ENCODE data around the gene MACROH2A1.

The MACROH2A1 gene

GRCh38 chr5:135310328-135310989, 88.6 kb downstream of the MACROH2A1 start:
- DNase-seq = peak; percentile 58

- no peak for DNase-seq
Measured at GRCh38 chr5:135309391-135310327, 89.4 kb downstream of the MACROH2A1 start.

DNA sequence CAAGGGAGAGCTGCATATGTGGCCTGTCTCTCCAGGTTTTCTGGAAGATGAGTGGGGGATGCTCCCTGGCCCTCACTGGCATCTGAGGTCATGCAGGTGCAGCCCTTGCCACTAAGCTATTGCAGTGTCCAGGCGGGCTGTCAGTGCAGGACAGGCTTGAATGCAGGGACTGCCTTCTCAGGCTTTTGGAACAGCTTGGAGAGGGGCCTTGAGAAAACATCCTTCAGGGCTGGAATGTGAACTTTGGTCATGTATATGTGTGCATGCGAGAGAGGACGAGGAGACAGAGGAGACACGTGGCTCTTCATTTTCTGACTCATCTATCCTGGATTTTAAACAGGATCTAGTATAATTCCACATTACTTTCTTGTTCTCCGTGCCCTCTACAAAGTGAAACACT, 90.3 kb downstream of the MACROH2A1 start:
- no peak for DNase-seq

- peak; percentile 26 for DNase-seq
Measured at GRCh38 chr5:135308245-135308644, 90.8 kb downstream of the MACROH2A1 start.

DNA sequence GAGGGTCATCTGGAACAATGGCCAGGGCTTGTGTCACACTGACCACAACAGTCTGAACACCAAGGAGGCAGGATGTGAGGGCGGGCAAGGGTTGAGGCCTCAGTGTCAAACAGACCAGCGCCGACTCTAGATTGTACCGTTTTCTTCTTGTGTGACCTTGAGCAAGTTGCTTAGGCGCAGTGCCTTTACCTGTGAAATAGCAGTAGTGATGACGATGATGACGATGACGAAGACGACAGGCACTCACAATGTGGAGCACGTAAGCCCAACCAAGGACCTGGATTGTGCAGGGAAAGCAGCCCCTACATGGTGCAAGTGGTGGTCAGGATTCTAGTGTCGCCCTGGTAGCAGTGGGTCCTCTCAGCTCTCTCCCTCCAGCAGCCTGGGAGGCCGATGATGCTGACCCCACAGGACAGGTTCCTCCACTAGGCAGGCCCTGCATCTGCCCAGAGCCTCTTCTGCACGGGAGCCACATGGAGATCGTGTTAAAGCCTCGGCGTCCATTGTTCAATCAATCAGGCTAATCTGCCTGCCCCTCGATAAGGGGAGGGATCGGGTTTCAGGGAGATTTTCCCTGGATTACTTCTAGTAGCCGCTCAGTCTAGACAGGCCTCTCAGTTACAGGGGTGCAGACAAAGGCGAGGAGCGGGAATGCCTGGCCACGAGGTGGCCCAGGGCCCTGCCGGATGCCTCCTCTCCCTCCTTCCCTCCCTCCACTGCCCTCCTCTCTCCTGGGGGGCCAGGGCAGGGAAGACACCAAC, 91.7 kb downstream of the MACROH2A1 start:
- DNase-seq = no peak

- DNase-seq = no peak
Measured at GRCh38 chr5:135306557-135306956, 92.5 kb downstream of the MACROH2A1 start.

- DNase-seq = no peak
Measured at GRCh38 chr5:135304352-135305221, 94.4 kb downstream of the MACROH2A1 start.

DNA sequence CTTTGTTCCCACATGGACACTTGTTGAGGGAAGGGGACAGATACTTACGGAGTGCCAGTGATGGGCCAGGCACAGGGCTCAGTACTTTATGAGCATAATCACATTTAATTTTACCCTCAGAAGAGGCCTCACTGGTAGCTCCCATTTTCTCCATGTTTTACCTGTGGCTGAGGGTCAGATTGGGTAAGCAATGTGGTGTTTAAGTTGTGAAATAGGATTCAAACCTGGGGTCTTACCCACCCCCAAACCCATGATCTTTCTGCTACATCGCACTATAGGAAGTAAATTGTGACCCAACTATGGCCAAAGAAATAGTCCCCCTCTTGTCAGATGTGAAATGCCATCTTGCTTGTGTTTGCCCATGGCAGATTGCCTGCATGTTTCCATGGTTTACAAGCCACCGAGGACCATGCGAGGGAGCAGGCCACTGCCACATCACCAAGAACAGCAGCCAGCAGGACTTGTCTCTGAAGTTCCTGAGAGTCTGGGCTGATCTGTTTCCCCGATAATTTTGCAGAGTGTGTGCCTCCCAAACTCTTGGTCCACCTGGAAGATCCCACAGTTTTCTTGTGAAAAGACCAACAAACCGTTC, 95.4 kb downstream of the MACROH2A1 start:
- DNase-seq = no peak

- no peak for DNase-seq
Measured at GRCh38 chr5:135296900-135297816, 101.9 kb downstream of the MACROH2A1 start.

DNA sequence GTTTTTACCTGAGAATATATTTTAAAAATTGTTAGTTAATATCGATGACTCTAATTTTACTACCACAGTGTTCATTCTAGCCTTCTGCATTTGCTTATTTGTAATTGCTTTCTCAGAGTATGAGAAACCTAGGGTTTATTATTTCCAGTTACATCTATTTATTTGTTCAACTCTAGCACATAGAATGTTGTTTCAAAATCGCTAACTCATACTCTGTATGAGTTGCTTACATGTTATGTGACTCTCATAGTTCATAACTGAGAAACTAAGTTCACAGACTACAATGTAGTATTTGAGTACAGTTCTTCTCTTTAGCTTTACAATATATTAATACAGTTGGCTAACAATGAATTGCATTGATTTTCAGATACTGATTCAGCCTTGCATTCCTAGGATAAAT, 103.2 kb downstream of the MACROH2A1 start:
- DNase-seq = no peak

GRCh38 chr5:135294793-135295192, 104.2 kb downstream of the MACROH2A1 start:
- no peak for DNase-seq

- no peak for DNase-seq
Measured at GRCh38 chr5:135289651-135290050, 109.4 kb downstream of the MACROH2A1 start.

- DNase-seq = no peak
Measured at GRCh38 chr5:135287551-135287950, 111.5 kb downstream of the MACROH2A1 start.
